ENCODE measurements around the gene SLC9A9. TPM values are rescaled to one million over a fixed set of nuclear protein-coding genes. Genes with fewer than 3 reads are reported as not detected.

The SLC9A9 gene
- total and polyA plus RNA-seq, 2 of the 8 experiments (the other 6 are each of a cell fraction or from before 2014, with no cell fraction given) = 0.48 to 1.1 TPM

DNA sequence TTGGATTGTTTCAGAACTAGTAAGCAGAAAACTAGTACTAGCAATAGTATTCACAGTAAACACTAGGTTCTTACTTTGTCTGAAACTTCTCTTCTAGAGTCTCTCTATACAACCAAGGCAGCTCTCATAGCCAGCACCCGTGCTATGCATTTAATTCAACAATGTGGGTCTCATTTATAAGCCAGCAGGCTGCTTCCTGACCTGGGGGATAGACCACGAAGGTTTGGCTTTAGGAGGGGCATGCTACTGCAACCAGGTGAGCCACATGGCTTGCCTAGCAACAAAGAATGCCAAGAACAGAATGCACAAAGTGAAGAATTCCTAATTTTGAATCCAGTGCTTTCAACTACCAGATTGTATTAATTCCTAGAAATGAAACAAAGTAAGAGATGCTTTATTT lies 514.9 kb downstream of the SLC9A9 start:
- Histone ChIP-seq H4K91ac (replicated peaks; ENCODE audit: insufficient read length, low read length) (no peak overlapping the region), H4K20me1 (replicated peaks in 1 of 2; ENCODE audit: control insufficient read depth in 1 of 2, insufficient read depth in 2 of 2, low read length in 2 of 2) (no peaks in the 10 kb centered on the region), H2BK120ac (replicated peaks; ENCODE audit: low read depth, low read length) (no peak overlapping the region), H2BK5ac (ENCODE audit: low read depth, low read length) (no peak overlapping the region), H2BK15ac (ENCODE audit: low read length) (no peak overlapping the region), H3K9ac (replicated peaks in 1 of 4; ENCODE audit: extremely low read depth in 1 of 4, low read depth in 3 of 4, low read length in 3 of 4) (no peak overlapping the region), H3K56ac (replicated peaks; ENCODE audit: insufficient read length, low read depth, low read length) (no peak overlapping the region), H3K79me1 (ENCODE audit: low read depth, low read length) (no peaks in the 10 kb centered on the region), H3K9me3 (ENCODE audit: insufficient read depth in 2 of 2, low read depth in 1 of 2, low read length in 1 of 2) (no peaks in the 10 kb centered on the region), H4K5ac (ENCODE audit: insufficient read length, low read depth, low read length) (no peak overlapping the region), H3K23me2 (ENCODE audit: low read depth, low read length) (no peaks in the 10 kb centered on the region), H3K4me3 (ENCODE audit: extremely low read depth in 1 of 4, insufficient read depth in 2 of 4, low read depth in 3 of 4, low read length in 4 of 4) (no peak overlapping the region), H3K36me3 (ENCODE audit: control insufficient read depth in 2 of 4, insufficient read depth in 4 of 4, low read length in 3 of 4) (no peaks in the 10 kb centered on the region), H3K18ac (ENCODE audit: extremely low read depth, low read length) (no peak overlapping the region), H3K27ac (ENCODE audit: low read depth, low read length) (no peak overlapping the region), H2BK20ac (ENCODE audit: low read length) (no peak overlapping the region), H3K27me3 (replicated peaks in 1 of 4; ENCODE audit: control insufficient read depth in 3 of 4, extremely low read depth in 1 of 4, insufficient read depth in 3 of 4, low read length in 3 of 4) (no peaks in the 10 kb centered on the region), H3K4me1 (replicated peaks in 1 of 4; ENCODE audit: control insufficient read depth in 3 of 4, insufficient read depth in 4 of 4, low read length in 3 of 4) (peaks cover 0 to 3% (median 0%) of the 10 kb centered on the region in 4 experiments; a peak in 2 of 7 replicates), H2AFZ (ENCODE audit: low read length) (no peak overlapping the region), H3K4me2 (ENCODE audit: insufficient read depth in 1 of 2, low read depth in 2 of 2, low read length in 2 of 2) (no peak overlapping the region), H4K8ac (ENCODE audit: extremely low read depth, insufficient read depth, low read length) (no peak overlapping the region), H2BK12ac (ENCODE audit: low read depth, low read length) (no peak overlapping the region), H3K79me2 (ENCODE audit: control insufficient read depth in 1 of 2, insufficient read depth in 2 of 2, low read length in 2 of 2) (no peaks in the 10 kb centered on the region), H3K14ac (ENCODE audit: insufficient read length) (no peak overlapping the region), H2AK5ac (ENCODE audit: low read depth, low read length) (no peak overlapping the region), H3K4ac (replicated peaks; ENCODE audit: insufficient read length, low read depth, low read length) (no peak overlapping the region), H3K23ac (ENCODE audit: insufficient read length) (no peak overlapping the region)
- TF ChIP-seq SP4 (IDR thresholded peaks at IDR 0.05; ENCODE audit: low read length) = no peak
- TF ChIP-seq ASH2L (IDR thresholded peaks at IDR 0.05; ENCODE audit: low read length) = no peak
- TF ChIP-seq RAD21 (IDR thresholded peaks at IDR 0.05 in 1 of 2, conservative IDR thresholded peaks at IDR 0.05 in 1 of 2; ENCODE audit: low read depth in 2 of 2, low read length in 2 of 2) = no peak
- no peak for TF ChIP-seq RBBP5 (IDR thresholded peaks at IDR 0.05; ENCODE audit: borderline replicate concordance, low read depth, low read length)
- TF ChIP-seq, protein P1, sequence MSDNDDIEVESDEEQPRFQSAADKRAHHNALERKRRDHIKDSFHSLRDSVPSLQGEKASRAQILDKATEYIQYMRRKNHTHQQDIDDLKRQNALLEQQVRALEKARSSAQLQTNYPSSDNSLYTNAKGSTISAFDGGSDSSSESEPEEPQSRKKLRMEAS (IDR thresholded peaks at IDR 0.05) = 0 out of 2 replicates have a peak, but pooled peaks have one; percentile 20
- 81% methylated on average over 2 of the region's 2 CpGs; no CpG with 5 or more reads in 1 of the 2 experiments for WGBS, 2 experiments (ENCODE audit: extremely low coverage in 1 of 2, insufficient coverage in 1 of 2, insufficient read length in 1 of 2, insufficient replicate concordance in 2 of 2, low coverage in 1 of 2, low lambda C conversion rate in 2 of 2, missing lambda C conversion rate in 1 of 2)
- no peak for FAIRE-seq
- DNase-seq (ENCODE audit: low read depth in 1 of 2, low spot score in 2 of 2) = no peak
- ChIA-PET CTCF (ENCODE audit: partially characterized antibody) (interaction anchor here (0.5 kb wide), 1 partner anchor 94 kb away, joined by 3 read pairs; no protein-coding TSS in a partner anchor), POLR2A (ENCODE audit: partially characterized antibody) (no interaction called here)
